Measurements from ENCODE around the gene AGPAT4. TPM values are rescaled to one million over a fixed set of nuclear protein-coding genes. Genes with fewer than 3 reads are reported as not detected.

AGPAT4 gene
- total and polyA plus RNA-seq, 2 donors (not counting 1 experiment from before 2014, with no cell fraction given), result 4.4 to 6.1 TPM

- ATAC-seq (ENCODE audit: low read depth) (no peak), DNase-seq (no peak)
- 86% methylated on average over 6 of the region's 9 CpGs for WGBS (ENCODE audit: insufficient coverage)
- CTCF ChIA-PET, result no interaction called here
- H4K20me1 ChIP-seq (ENCODE audit: control insufficient read depth, insufficient read depth, low read length, poor library complexity, severe bottlenecking), result no peaks in the 10 kb centered on the region
- Mint-ChIP-seq H3K4me1 (peaks cover 5% of the 10 kb centered on the region), H3K27ac (no peak overlapping the region), H3K9me3 (ENCODE audit: insufficient read depth) (no peaks in the 10 kb centered on the region), H3K4me3 (no peak overlapping the region), H3K27me3 (no peaks in the 10 kb centered on the region)
- H3K9me3 ChIP-seq (ENCODE audit: control extremely low read depth in 1 of 3, control insufficient read depth in 2 of 3, insufficient read depth in 1 of 3, low read length in 2 of 3), result peaks cover 0 to 3% (median 0%) of the 10 kb centered on the region in 3 donors
- no peak overlapping the region for H3K4me2 ChIP-seq (replicated peaks; ENCODE audit: low read depth, low read length, poor library complexity, severe bottlenecking)
- H3K4me1 ChIP-seq (ENCODE audit: control insufficient read depth in 2 of 2, insufficient read depth in 2 of 2, low read length in 2 of 2), result no peaks in the 10 kb centered on the region
- peaks cover 0 to 4% of the 10 kb centered on the region in 2 experiments for H3K36me3 ChIP-seq (replicated peaks in 1 of 2; ENCODE audit: control extremely low read depth in 1 of 2, control insufficient read depth in 1 of 2, extremely low read depth in 1 of 2, insufficient read depth in 2 of 2, low read length in 1 of 2)
- no peak overlapping the region for H3K4me3 ChIP-seq (ENCODE audit: control extremely low read depth in 1 of 5, extremely low read depth in 1 of 5, insufficient read depth in 1 of 5, low read depth in 2 of 5, low read length in 4 of 5)
- H3K27me3 ChIP-seq (replicated peaks in 1 of 4; ENCODE audit: control extremely low read depth in 1 of 4, control insufficient read depth in 3 of 4, insufficient read depth in 4 of 4, low read length in 3 of 4), result no peaks in the 10 kb centered on the region
- POLR2A ChIA-PET, result no interaction called here
- no peak overlapping the region for H2AFZ ChIP-seq (ENCODE audit: insufficient read depth, low read depth, low read length, poor library complexity, severe bottlenecking)
- no peak for TF ChIP-seq CTCF (IDR thresholded peaks at IDR 0.05)
- no peak for TF ChIP-seq EZH2 (IDR thresholded peaks at IDR 0.05; ENCODE audit: borderline replicate concordance, insufficient read depth, low read depth, low read length, poor library complexity, severe bottlenecking)
- no peaks in the 10 kb centered on the region for H3K79me2 ChIP-seq (ENCODE audit: control insufficient read depth, insufficient read depth, low read length)
- H3K27ac ChIP-seq (ENCODE audit: low read length in 2 of 2), result no peak overlapping the region
- H3K9ac ChIP-seq (ENCODE audit: low read length), result no peak overlapping the region
- intact Hi-C loops (cut with micrococcal nuclease), result no loop called here
These were observed 41.9 kb downstream of the AGPAT4 start for GRCh38 chr6:161232010-161232409.

GRCh38 chr6:161230339-161230738 is 43.5 kb downstream of the AGPAT4 start:
- ChIA-PET CTCF (no interaction called here), POLR2A (no interaction called here)
- H3K9me3 ChIP-seq (ENCODE audit: control extremely low read depth in 1 of 3, control insufficient read depth in 2 of 3, insufficient read depth in 1 of 3, low read length in 2 of 3), result peaks cover 0 to 3% (median 0%) of the 10 kb centered on the region in 3 donors
- Mint-ChIP-seq H3K4me1 (peaks cover 4% of the 10 kb centered on the region), H3K4me3 (no peak overlapping the region), H3K27ac (no peak overlapping the region), H3K9me3 (ENCODE audit: insufficient read depth) (no peaks in the 10 kb centered on the region), H3K27me3 (no peaks in the 10 kb centered on the region)
- ATAC-seq (ENCODE audit: low read depth), result no peak
- no peak overlapping the region for H3K27ac ChIP-seq (ENCODE audit: low read length in 2 of 2)
- DNase-seq, result no peak
- H3K36me3 ChIP-seq (replicated peaks in 1 of 2; ENCODE audit: control extremely low read depth in 1 of 2, control insufficient read depth in 1 of 2, extremely low read depth in 1 of 2, insufficient read depth in 2 of 2, low read length in 1 of 2), result peaks cover 0 to 4% of the 10 kb centered on the region in 2 experiments
- H2AFZ ChIP-seq (ENCODE audit: insufficient read depth, low read depth, low read length, poor library complexity, severe bottlenecking), result no peak overlapping the region
- no peaks in the 10 kb centered on the region for H3K79me2 ChIP-seq (ENCODE audit: control insufficient read depth, insufficient read depth, low read length)
- H3K27me3 ChIP-seq (replicated peaks in 1 of 4; ENCODE audit: control extremely low read depth in 1 of 4, control insufficient read depth in 3 of 4, insufficient read depth in 4 of 4, low read length in 3 of 4), result no peaks in the 10 kb centered on the region
- intact Hi-C loops (cut with micrococcal nuclease), result no loop called here
- no peak overlapping the region for H3K4me2 ChIP-seq (replicated peaks; ENCODE audit: low read depth, low read length, poor library complexity, severe bottlenecking)
- no peak for TF ChIP-seq CTCF (IDR thresholded peaks at IDR 0.05)
- TF ChIP-seq EZH2 (IDR thresholded peaks at IDR 0.05; ENCODE audit: borderline replicate concordance, insufficient read depth, low read depth, low read length, poor library complexity, severe bottlenecking), result no peak
- no peaks in the 10 kb centered on the region for H3K4me1 ChIP-seq (ENCODE audit: control insufficient read depth in 2 of 2, insufficient read depth in 2 of 2, low read length in 2 of 2)
- no CpG with 5 or more reads among the region's 2 CpGs for WGBS (ENCODE audit: insufficient coverage)
- H3K9ac ChIP-seq (ENCODE audit: low read length), result no peak overlapping the region
- no peak overlapping the region for H3K4me3 ChIP-seq (ENCODE audit: control extremely low read depth in 1 of 5, extremely low read depth in 1 of 5, insufficient read depth in 1 of 5, low read depth in 2 of 5, low read length in 4 of 5)
- no peaks in the 10 kb centered on the region for H4K20me1 ChIP-seq (ENCODE audit: control insufficient read depth, insufficient read depth, low read length, poor library complexity, severe bottlenecking)

Measured in B cell (primary cell).